Heart left ventricle (tissue), 13 donors: ENCODE measurements around the gene SCAF8.

ENCODE experiments used
- CTCF ChIP-seq, 12 donors: fragments of 200-600 bp; sonication (generic) in 4 of 12; IDR thresholded peaks; one replicate each; pipeline versions ENCODE4 v1.5.0 to v1.8.0; 2018 to 2022; ENCODE audit warnings: antibody characterized with exemption in 12 of 12, mild to moderate bottlenecking in 5 of 12
- POLR2A ChIP-seq, 2 donors: fragments of 450-650 bp; IDR thresholded peaks; one replicate each; pipeline ENCODE4 v1.6.1; 2017; ENCODE audit warnings: antibody characterized with exemption in 2 of 2, mild to moderate bottlenecking in 2 of 2, moderate library complexity in 2 of 2
- donor health status: ischemic (EF 13 %, LVEDD 7.1; RV severe dilation, severe dysfunction).
- donor health status: DM: no; HTN: yes; CAD: no.
- donor health status: DM: no; HTN: no; CAD: no.
- donor health status: ischemic (EF 25% LVEDD 6.9; RV normal size, moderate dysfunction).
- donor health status: ischemic (EF 25% LVEDD 5.7; RV mildly dilated, moderate dysfunction).
- donor health status: ischemic (EF 35%, LVEDD 5.7; RV mildly dilated, moderate dysfunction).
- donor health status: nonischemic (EF 11% LVEDD 7.7; RV severe dilation, severe dysfunction).
- donor health status: DM: yes; HTN: yes; CAD: no.
- donor health status: PGD.
- donor health status: ischemic (EF 29% LVEDD 5.4; RV normal size, mild dysfunction).
- donor health status: nonischemic (EF 23%, LVEDD 6.1; RV moderate dilation, normal function).

DNA sequence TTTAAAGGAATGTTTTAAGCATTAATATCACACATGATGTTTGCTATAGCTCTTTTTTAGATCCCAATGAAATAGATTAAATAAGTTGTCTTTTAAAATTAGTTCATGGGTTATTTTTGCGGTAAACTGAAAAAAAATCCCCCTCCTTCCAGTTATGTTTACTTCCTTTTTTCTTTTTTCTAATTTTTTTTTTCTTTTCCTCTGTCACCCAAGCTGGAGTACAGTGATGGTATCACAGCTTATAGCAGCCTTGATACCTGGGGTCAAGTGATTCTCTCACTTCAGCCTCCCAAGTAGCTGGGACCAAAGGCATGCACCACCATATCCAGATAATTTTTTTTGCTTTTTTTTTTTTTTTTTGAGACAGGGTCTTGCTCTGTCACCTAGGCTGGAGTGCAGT is 17.8 kb upstream of the SCAF8 start:
- TF ChIP-seq CTCF (IDR thresholded peaks at IDR 0.05) (no peak), POLR2A (IDR thresholded peaks at IDR 0.05) (no peak)
